ENCODE measurements around the gene AKR7A2. TPM values are rescaled to one million over a fixed set of nuclear protein-coding genes. Genes with fewer than 3 reads are reported as not detected.

Gene AKR7A2
- total and polyA plus RNA-seq, 10 of the 15 experiments (the other 5 are each of a cell fraction or from before 2014, with no cell fraction given), result 1.3 to 114 (median 48.0) TPM

DNA sequence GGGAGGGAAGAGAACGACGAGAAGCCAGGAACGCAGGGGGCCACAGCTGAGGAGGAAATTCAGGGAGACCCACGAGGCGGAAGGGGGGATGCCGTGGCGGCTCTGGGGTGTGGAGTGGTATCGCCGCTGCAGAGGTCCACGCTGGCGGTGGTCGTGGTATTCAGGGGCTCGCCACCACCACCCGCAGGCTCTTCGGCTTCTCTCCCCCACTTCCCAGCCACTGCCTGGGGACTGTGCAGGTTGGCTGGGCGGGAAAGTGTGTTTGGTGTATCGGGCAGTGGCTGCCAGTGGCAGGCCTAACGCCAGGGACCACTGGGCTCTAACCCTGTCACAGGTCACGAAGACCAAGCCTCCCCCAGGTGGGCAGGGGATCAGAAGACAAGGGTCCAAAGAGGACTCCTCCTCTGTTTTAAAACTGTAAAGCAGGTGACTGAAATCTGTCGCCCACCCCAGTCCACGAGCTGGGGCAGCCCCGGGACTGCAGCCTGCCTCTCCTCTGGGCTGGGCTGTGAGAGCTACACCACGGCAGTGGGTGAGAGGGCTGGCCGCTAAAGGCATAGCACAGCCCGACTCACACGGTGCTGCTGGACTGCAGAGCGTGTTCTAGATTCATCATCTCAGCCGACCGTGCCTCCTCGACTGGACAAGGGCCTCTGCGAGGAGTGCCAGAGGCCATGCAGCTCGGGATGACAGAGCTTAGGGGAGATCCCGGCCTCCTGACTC is 31.1 kb upstream of the AKR7A2 start:
- intact Hi-C loops (cut with micrococcal nuclease; ENCODE audit: unreplicated experiment) (no loop called here), in situ Hi-C loops (cut with MboI) (loop anchor here (5.0 kb wide), 1 partner anchor 239 kb away; no protein-coding TSS in a partner anchor)
- ChIA-PET SMC1A (ENCODE audit: uncharacterized antibody, unreplicated experiment) (interaction anchor here (1.2 kb wide), 1 partner anchor 238 kb away, joined by 3 read pairs; no protein-coding TSS in a partner anchor), CTCF (interaction anchor here (0.5 to 3.2 kb wide), 6 partner anchors 10 to 418 kb away, joined by 3 to 12 read pairs (median 5); no protein-coding TSS in a partner anchor), POLR2A (no interaction called here), RAD21 (ENCODE audit: unreplicated experiment) (interaction anchor here (1.5 kb wide), 1 partner anchor 239 kb away, joined by 4 read pairs; no protein-coding TSS in a partner anchor)
- Histone ChIP-seq H3K27ac (ENCODE audit: control insufficient read depth, insufficient read depth) (no peak overlapping the region), H4K20me1 (ENCODE audit: control insufficient read depth, insufficient read depth) (no peaks in the 10 kb centered on the region), H3K79me2 (ENCODE audit: control insufficient read depth, insufficient read depth, low read length) (no peaks in the 10 kb centered on the region), H2AFZ (ENCODE audit: control insufficient read depth, low read depth, low read length) (no peak overlapping the region), H3K9me3 (replicated peaks; ENCODE audit: control insufficient read depth, insufficient read depth, low read length) (no peaks in the 10 kb centered on the region), H3K4me2 (ENCODE audit: control insufficient read depth, insufficient read depth) (no peak overlapping the region), H3K9ac (ENCODE audit: control insufficient read depth, insufficient read depth, low read length) (no peak overlapping the region), H3K36me3 (ENCODE audit: control insufficient read depth in 2 of 2, insufficient read depth in 2 of 2, low read length in 1 of 2) (peaks cover 25 to 29% of the 10 kb centered on the region in 2 experiments), H3K4me3 (no peak overlapping the region), H3K27me3 (replicated peaks in 1 of 2; ENCODE audit: control insufficient read depth in 2 of 2, insufficient read depth in 2 of 2, low read length in 1 of 2) (no peaks in the 10 kb centered on the region), H3K4me1 (ENCODE audit: control insufficient read depth, insufficient read depth, low read length) (no peaks in the 10 kb centered on the region)
- no TSS peak for BruUV-seq (replicated peaks)
- WGBS (ENCODE audit: insufficient coverage, insufficient replicate concordance, low lambda C conversion rate, missing lambda C conversion rate), result 93% methylated on average over 33 of the region's 33 CpGs
- no peak for FAIRE-seq
- no peak for ATAC-seq
- TF ChIP-seq POLR2A (IDR thresholded peaks at IDR 0.05; ENCODE audit: low read depth, low read length), result peak; percentile 12; the same call in 1 of the 2 replicates
- TF ChIP-seq BHLHE40 (IDR thresholded peaks at IDR 0.05; ENCODE audit: borderline replicate concordance in 1 of 2, low read depth in 2 of 2, low read length in 1 of 2), result no peak
- no peak for TF ChIP-seq NFIC (IDR thresholded peaks at IDR 0.05; ENCODE audit: low read depth, low read length)
- TF ChIP-seq, protein P1, sequence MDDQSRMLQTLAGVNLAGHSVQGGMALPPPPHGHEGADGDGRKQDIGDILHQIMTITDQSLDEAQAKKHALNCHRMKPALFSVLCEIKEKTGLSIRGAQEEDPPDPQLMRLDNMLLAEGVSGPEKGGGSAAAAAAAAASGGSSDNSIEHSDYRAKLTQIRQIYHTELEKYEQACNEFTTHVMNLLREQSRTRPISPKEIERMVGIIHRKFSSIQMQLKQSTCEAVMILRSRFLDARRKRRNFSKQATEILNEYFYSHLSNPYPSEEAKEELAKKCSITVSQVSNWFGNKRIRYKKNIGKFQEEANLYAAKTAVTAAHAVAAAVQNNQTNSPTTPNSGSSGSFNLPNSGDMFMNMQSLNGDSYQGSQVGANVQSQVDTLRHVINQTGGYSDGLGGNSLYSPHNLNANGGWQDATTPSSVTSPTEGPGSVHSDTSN (IDR thresholded peaks at IDR 0.05; ENCODE audit: insufficient replicate concordance, low read depth, low read length), result no peak
- no peak for DNase-seq (ENCODE audit: low read depth, low spot score)
